Prostate gland (tissue), 2 donors: Measurements from ENCODE around the gene BAHD1.

Experiments used
- POLR2A ChIP-seq: fragments of 450-650 bp; IDR thresholded peaks from one replicate; pipeline ENCODE4 v1.6.1; 2016; ENCODE audit warnings: antibody characterized with exemption, mild to moderate bottlenecking
- TF ChIP-seq, protein P1 (sequence below), 4 experiments: fragments of 200-600 bp in 2 of 4; fragments of 450-650 bp in 2 of 4; sonication (generic) in 2 of 4; IDR thresholded peaks; 1 replicate in 3 of 4; 2 replicates in 1 of 4; pipeline ENCODE4 v1.5.1; 2016 to 2019; ENCODE audit warnings: antibody characterized with exemption in 4 of 4, mild to moderate bottlenecking in 2 of 4, moderate library complexity in 2 of 4

DNA sequence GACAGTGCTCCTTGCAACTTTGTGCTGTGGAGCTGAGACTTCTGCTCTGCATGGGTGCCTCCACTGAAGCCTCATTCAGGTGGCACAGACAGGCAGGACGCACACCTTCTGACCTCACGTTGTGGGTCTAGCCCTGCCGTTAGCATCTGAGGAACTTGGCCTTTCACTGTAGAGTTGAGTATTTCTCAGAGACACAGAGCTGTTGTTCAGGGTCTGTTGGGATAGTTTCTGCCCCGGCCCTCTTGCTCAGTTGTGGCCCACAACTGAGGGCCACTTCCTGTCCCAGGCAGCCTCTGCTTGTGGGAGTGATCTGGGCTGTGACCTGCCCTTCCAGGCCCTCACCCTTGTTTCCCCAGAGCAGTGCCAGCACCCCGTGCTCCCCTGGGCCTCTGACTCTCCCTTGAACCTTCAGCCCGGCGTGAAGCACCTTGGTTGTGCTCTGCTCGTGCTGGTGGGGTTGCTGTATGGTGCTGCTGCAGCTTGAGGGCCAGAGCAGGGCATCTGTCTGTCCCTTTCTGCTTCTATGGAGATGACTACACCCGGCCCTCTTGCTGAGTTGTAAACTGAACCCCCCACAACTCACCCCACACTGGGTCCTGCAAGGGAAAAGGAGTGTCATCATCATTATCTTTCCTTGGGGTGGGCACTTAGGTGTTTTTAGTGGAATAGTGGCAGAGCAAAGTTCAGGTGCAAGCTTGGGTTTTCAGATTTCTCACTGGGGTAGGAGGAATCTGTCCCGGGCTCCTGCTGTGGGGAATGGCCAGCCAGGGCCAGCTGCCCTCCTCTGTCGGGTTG is 11.7 kb downstream of the BAHD1 start:
- TF ChIP-seq, protein P1, sequence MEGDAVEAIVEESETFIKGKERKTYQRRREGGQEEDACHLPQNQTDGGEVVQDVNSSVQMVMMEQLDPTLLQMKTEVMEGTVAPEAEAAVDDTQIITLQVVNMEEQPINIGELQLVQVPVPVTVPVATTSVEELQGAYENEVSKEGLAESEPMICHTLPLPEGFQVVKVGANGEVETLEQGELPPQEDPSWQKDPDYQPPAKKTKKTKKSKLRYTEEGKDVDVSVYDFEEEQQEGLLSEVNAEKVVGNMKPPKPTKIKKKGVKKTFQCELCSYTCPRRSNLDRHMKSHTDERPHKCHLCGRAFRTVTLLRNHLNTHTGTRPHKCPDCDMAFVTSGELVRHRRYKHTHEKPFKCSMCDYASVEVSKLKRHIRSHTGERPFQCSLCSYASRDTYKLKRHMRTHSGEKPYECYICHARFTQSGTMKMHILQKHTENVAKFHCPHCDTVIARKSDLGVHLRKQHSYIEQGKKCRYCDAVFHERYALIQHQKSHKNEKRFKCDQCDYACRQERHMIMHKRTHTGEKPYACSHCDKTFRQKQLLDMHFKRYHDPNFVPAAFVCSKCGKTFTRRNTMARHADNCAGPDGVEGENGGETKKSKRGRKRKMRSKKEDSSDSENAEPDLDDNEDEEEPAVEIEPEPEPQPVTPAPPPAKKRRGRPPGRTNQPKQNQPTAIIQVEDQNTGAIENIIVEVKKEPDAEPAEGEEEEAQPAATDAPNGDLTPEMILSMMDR (IDR thresholded peaks at IDR 0.05): no peak
- TF ChIP-seq POLR2A: no peak
